ENCODE data around the gene RTP3.

Gene RTP3

DNA sequence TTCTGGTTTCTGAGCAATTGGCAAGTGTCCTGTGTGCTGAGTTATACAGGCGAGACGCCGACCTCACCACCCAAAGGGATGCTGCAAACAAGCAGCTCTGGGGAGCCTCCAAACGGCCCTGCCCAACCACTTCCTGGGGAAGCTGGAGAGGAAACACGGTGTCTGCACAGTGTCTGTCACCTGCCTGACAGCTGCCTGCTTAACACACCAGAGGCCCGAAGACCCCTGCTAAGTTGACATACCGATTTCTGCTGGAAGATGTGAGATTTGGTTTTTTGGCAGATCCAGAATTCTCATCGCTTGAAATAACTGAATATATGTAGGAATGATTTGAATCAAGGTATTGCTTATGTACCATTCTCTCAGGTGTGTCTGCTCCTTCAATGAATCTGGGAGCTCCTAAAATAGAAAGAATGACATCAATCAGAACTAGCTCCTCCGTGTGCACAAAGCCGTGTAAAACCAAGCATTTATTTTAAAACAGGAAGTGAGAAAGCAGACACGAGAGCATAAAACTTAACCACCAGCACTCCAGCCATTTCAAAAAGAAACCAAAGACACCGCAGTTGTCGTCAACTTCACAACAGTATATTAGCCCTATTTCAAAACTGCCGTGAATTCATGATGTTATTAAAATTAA is 41.1 kb downstream of the RTP3 start:
- H2AFZ ChIP-seq (ENCODE audit: low read depth), result peak overlapping the region; percentile 91
- H3K36me3 ChIP-seq (ENCODE audit: insufficient read depth), result no peaks in the 10 kb centered on the region
- no peak overlapping the region for H3K4me3 ChIP-seq (IDR thresholded peaks at IDR 0.05; ENCODE audit: insufficient read depth, low read depth, low read length)
- no peaks in the 10 kb centered on the region for H3K79me2 ChIP-seq (ENCODE audit: insufficient read depth, low read depth)
- peak overlapping the region; percentile 96 for H3K27ac ChIP-seq
- H3K4me2 ChIP-seq, result peak overlapping the region; percentile 80
- H3K4me1 ChIP-seq (ENCODE audit: low read depth, poor library complexity, severe bottlenecking), result peaks cover 51% of the 10 kb centered on the region
- TF ChIP-seq, protein P1, sequence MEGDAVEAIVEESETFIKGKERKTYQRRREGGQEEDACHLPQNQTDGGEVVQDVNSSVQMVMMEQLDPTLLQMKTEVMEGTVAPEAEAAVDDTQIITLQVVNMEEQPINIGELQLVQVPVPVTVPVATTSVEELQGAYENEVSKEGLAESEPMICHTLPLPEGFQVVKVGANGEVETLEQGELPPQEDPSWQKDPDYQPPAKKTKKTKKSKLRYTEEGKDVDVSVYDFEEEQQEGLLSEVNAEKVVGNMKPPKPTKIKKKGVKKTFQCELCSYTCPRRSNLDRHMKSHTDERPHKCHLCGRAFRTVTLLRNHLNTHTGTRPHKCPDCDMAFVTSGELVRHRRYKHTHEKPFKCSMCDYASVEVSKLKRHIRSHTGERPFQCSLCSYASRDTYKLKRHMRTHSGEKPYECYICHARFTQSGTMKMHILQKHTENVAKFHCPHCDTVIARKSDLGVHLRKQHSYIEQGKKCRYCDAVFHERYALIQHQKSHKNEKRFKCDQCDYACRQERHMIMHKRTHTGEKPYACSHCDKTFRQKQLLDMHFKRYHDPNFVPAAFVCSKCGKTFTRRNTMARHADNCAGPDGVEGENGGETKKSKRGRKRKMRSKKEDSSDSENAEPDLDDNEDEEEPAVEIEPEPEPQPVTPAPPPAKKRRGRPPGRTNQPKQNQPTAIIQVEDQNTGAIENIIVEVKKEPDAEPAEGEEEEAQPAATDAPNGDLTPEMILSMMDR (conservative IDR thresholded peaks at IDR 0.05; ENCODE audit: low read depth, low read length), result no peak
- no peaks in the 10 kb centered on the region for H4K20me1 ChIP-seq (ENCODE audit: insufficient read depth)
- H3K9ac ChIP-seq, result peak overlapping the region; percentile 64
- no peaks in the 10 kb centered on the region for H3K27me3 ChIP-seq (ENCODE audit: insufficient read depth, low read depth)

DNA sequence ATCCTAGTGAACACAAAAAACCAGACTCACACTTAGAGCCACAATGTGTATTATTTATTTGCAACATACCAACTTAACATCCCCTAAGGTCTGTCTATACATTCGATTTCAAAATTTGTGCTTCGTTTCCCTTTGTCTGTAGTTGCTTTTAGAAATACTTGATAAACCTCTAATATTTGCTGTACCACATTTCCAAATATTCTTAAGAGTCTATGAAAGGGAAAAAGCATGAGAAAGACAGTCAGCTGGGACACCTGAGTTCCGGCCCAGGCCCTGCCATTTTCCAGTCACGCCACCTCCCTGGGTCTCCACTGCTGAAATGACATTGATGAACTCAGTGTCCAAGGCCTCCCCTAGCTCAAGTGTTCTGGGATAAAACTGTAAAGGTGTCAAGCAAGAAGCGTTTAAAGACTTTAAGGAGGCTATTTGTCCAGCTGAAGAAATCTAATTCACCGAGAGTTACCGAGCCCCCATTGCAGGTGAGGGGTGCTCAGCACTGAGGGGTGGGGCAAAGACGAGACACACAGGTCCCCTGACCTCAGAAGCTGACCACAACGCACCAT is 41.7 kb downstream of the RTP3 start:
- no peaks in the 10 kb centered on the region for H3K79me2 ChIP-seq (ENCODE audit: insufficient read depth, low read depth)
- TF ChIP-seq, protein P1 (conservative IDR thresholded peaks at IDR 0.05; ENCODE audit: low read depth, low read length), result no peak
- H3K27ac ChIP-seq, result peak overlapping the region; percentile 96
- peak overlapping the region; percentile 91 for H2AFZ ChIP-seq (ENCODE audit: low read depth)
- H3K36me3 ChIP-seq (ENCODE audit: insufficient read depth), result no peaks in the 10 kb centered on the region
- H3K27me3 ChIP-seq (ENCODE audit: insufficient read depth, low read depth), result no peaks in the 10 kb centered on the region
- peak overlapping the region; percentile 80 for H3K4me2 ChIP-seq
- H4K20me1 ChIP-seq (ENCODE audit: insufficient read depth), result no peaks in the 10 kb centered on the region
- peak overlapping the region; percentile 64 for H3K9ac ChIP-seq
- H3K4me1 ChIP-seq (ENCODE audit: low read depth, poor library complexity, severe bottlenecking), result peaks cover 51% of the 10 kb centered on the region
- no peak overlapping the region for H3K4me3 ChIP-seq (IDR thresholded peaks at IDR 0.05; ENCODE audit: insufficient read depth, low read depth, low read length)

DNA sequence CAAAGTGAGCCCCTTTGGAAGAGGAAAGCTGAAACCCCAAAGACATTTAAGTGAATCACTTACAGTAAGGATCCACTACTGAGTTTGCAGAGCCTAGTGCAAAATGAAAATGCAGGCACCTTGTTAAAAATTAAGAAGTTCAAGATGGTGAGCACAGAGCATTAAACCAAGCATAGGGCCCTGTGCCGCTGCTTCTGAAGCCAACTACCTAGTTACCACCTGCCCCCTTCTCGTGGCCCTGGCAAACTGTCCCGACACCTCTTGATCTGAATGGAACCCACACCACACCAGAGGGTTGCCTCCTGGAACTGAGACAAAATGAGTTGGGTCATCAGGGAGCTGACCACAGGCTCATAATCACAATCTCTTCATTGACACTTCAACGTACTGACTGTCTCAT is 42.8 kb downstream of the RTP3 start:
- Histone ChIP-seq H3K27ac (peak overlapping the region; percentile 96), H3K4me3 (IDR thresholded peaks at IDR 0.05; ENCODE audit: insufficient read depth, low read depth, low read length) (no peak overlapping the region), H3K27me3 (ENCODE audit: insufficient read depth, low read depth) (no peaks in the 10 kb centered on the region), H2AFZ (ENCODE audit: low read depth) (no peak overlapping the region), H3K4me2 (no peak overlapping the region), H3K4me1 (ENCODE audit: low read depth, poor library complexity, severe bottlenecking) (peaks cover 55% of the 10 kb centered on the region), H3K9ac (no peak overlapping the region), H3K79me2 (ENCODE audit: insufficient read depth, low read depth) (no peaks in the 10 kb centered on the region), H3K36me3 (ENCODE audit: insufficient read depth) (no peaks in the 10 kb centered on the region), H4K20me1 (ENCODE audit: insufficient read depth) (no peaks in the 10 kb centered on the region)
- TF ChIP-seq, protein P1 (conservative IDR thresholded peaks at IDR 0.05; ENCODE audit: low read depth, low read length), result no peak

DNA sequence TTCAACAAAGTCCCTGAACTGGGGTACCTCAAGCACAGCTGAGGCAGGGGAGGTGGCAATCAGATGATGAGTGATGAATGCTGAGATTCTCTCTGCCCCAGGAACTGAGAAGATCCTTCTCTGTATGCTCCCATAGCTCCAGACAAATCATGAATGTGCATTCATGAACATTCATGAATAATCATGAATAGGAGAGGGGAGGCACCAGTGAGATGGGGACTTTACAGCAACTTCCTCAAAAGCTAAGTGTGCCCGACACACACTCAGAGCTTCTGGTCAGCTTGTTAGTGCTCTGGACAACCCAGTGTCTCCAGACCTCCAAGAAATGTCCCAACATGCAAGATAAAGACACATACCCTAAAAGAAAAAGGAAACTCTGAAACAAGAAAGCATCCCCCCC is 44.1 kb downstream of the RTP3 start:
- Histone ChIP-seq H3K27ac (no peak overlapping the region), H2AFZ (ENCODE audit: low read depth) (no peak overlapping the region), H3K4me2 (0 out of 2 replicates have a peak overlapping the region, but pooled peaks have one; percentile 6), H3K4me1 (ENCODE audit: low read depth, poor library complexity, severe bottlenecking) (peaks cover 63% of the 10 kb centered on the region), H4K20me1 (ENCODE audit: insufficient read depth) (no peaks in the 10 kb centered on the region), H3K36me3 (ENCODE audit: insufficient read depth) (no peaks in the 10 kb centered on the region), H3K4me3 (IDR thresholded peaks at IDR 0.05; ENCODE audit: insufficient read depth, low read depth, low read length) (no peak overlapping the region), H3K79me2 (ENCODE audit: insufficient read depth, low read depth) (no peaks in the 10 kb centered on the region), H3K9ac (no peak overlapping the region), H3K27me3 (ENCODE audit: insufficient read depth, low read depth) (no peaks in the 10 kb centered on the region)
- TF ChIP-seq, protein P1 (conservative IDR thresholded peaks at IDR 0.05; ENCODE audit: low read depth, low read length), result no peak

All from KMS-11 (cell line).